RPMI7951 (cell line): ENCODE measurements around the gene PLEKHA4. TPM values are rescaled to one million over a fixed set of nuclear protein-coding genes. Genes with fewer than 3 reads are reported as not detected.

Experiments
- DNase-seq: peaks from one replicate; pipeline ENCODE4 v3.0.0-alpha.2; 2012; ENCODE audit warnings: low read depth
- total RNA-seq: library from RNA; depleted of rRNA; stranded (reverse); fragments of >200 nt; shearing (Covaris generic); gene quantifications from 2 replicates; pipeline ENCODE4 v1.2.3, GENCODE V29; 2014

The PLEKHA4 gene
- total RNA-seq, 1 experiment from 2014 or later: 1.8 TPM

DNA sequence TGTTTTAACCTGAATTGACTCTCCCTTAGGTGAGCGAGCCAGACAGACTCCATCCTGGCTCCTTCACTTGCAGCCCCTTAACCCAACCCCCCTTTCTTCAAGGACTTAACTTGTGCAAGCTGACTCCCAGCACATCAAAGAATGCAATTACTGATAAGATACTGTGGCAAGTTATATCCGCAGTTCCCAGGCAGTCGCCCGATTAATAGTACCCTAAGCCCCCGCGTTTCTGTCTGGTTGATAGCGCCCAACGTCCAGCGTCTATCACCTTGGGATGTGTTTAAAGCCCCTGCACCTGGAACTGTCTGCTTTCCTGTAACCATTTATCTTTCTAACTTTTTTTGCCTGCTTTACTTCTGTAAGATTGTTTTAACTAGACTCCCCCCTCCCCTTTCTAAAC is 38.3 kb downstream of the PLEKHA4 start:
- no peak for DNase-seq

DNA sequence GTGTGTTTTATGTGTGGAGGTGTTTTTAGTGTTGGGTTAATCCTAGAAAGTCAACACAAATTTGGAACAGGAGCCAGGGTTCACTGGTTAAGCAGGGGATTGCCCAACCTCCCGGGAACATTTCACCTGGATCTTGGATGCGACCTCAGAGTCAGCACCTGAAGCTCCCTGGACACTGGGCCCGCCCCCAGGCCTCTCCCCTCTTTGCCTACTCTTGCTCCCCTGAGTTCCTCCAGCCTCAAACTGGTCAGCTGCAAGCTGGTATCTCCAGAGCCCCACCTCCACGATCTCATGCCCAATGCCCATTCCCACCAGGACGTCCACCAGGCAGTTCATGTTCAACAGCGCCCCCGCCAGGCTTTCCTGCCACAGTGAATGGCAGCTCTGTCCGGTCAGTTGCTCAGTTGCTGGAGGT is 41.8 kb downstream of the PLEKHA4 start:
- DNase-seq: no peak

- no peak for DNase-seq
Measured at GRCh38 chr19:48822514-48822913, 45.9 kb downstream of the PLEKHA4 start.

GRCh38 chr19:48821633-48822032 is 46.8 kb downstream of the PLEKHA4 start:
- no peak for DNase-seq

DNA sequence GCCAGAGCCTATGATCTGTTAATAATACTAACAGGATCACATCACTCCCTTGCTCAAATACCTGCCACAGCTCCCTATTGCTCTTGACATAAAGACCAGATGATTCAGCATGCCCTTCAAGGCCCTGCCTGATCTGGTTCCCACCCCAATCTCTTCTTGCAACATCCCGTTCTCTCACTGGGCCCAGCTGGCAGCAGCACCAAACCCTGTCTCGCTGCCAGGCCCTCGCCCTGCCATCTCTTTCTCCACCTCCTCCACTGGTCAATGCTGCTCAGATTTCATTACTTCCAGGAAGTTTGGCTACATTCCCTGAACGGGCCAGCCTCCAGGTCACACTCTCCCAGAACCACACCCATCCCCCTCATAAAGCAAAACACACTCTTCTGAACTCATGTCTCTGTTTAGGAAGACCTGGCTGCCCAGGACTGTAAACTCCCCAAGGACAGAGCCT is 49.0 kb downstream of the PLEKHA4 start:
- peak; percentile 90 for DNase-seq

- DNase-seq: no peak
Measured at GRCh38 chr19:48818234-48818820, 50.1 kb downstream of the PLEKHA4 start.

DNA sequence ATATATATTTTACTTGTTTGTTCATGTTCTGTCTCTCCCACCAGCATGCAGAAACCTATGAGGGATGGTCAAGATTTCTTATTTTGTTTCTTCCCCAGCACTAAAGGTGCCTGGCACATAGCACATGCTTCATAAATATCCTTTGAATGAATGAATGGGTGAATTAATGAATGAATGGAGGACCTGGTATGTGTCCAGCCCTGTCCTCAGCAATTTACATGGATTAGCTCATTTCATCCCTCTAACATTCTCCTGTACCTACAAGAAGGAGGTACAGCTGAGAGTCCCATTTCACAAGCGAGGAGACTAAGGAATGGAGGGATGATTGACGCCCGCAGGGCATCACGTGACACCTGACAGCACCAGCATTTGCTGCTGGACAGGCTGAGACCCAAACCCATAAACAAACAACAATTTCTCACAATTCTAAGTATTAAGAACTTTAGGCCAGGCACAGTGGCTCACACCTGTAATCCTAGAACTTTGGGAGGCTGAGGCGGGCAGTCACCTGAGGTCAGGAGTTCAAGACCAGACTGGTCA is 50.8 kb downstream of the PLEKHA4 start:
- no peak for DNase-seq

DNA sequence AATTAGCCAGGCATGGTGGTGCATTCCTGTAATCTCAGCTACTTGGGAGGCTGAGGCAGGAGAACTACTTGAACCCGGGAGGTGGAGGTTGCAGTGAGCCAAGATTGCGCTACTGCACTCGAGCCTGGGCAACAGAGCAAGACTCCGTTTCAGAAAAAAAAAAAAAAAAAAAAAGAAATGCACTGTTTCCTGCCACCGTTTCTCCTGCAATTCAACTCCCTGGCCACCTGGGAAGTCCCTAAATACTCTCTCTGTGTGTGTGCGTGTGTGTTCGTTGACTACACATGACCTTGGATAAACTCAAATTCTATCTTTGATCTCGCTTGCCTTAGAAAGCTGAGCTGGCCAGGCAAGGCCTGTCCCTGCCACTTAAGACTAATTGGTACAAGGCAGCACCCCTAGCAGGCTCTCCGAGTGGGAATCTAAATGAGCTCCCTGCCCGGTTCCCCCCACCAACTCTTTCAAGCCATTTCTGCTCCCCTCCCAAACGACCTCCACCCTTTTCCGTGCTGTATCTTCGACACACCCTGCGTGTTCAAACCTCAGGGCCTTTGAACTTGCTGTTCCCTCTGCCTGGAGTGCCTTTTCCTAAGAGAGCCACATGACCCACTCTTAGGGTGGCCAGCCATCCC is 52.4 kb downstream of the PLEKHA4 start:
- peak; percentile 39 for DNase-seq

- no peak for DNase-seq
Measured at GRCh38 chr19:48814895-48815294, 53.5 kb downstream of the PLEKHA4 start.

GRCh38 chr19:48813123-48813913 is 55.1 kb downstream of the PLEKHA4 start:
- DNase-seq: no peak

- no peak for DNase-seq
Measured at GRCh38 chr19:48812094-48812929, 56.1 kb downstream of the PLEKHA4 start.

DNA sequence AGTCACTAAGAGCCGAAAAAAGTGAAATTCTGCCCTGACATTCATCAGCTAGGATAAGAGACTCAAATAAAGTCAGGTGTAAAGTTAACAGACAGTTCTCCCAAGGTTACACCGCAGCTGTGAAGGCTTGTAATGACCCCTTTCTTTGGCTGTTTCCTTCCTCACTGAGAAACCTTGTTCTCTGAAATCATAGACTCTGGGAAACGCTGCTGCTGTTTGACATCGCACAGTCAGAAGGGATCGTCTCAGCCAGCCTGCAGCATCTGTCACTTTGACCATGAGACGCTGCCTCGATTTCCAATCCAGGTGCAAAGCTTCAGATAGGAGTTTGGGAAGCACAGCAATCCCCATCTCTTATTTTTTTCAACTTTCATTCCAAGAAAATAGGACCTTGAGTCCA is 58.3 kb downstream of the PLEKHA4 start:
- DNase-seq: no peak

DNA sequence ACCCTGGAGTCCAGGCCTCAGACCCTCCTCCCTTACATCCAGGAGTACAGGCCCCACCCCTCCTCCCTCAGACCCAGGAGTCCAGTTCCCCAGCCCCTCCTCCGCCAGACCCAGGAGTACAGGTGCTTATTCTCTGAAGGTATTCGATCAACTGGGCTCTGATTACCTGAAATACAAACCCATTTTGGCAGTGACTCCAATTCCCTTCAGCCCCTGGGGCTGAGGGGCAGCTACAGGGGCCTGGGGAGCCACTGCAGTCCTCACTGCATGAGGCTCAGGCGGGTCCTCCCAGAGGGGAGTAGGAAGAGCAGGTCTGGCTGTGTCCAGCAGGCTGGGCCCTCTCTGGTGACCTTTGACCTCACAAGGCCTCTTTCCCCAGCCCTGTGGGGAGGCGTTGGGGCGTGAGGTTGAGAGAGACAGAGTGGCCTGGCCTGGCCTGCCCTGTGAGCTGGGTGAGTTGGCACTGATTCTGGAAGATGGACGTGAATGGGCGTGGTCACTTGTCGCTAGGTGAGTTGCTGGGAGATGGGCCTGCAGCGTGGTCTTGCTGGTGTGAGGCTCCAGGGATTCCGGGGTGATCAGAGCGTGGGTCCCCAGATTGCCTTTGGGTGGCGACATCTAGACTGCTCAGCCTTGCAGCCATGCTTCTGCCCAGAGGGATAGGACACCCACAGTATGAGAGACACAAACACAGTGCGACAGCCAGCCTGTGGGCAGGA is 60.7 kb downstream of the PLEKHA4 start:
- DNase-seq: no peak

DNA sequence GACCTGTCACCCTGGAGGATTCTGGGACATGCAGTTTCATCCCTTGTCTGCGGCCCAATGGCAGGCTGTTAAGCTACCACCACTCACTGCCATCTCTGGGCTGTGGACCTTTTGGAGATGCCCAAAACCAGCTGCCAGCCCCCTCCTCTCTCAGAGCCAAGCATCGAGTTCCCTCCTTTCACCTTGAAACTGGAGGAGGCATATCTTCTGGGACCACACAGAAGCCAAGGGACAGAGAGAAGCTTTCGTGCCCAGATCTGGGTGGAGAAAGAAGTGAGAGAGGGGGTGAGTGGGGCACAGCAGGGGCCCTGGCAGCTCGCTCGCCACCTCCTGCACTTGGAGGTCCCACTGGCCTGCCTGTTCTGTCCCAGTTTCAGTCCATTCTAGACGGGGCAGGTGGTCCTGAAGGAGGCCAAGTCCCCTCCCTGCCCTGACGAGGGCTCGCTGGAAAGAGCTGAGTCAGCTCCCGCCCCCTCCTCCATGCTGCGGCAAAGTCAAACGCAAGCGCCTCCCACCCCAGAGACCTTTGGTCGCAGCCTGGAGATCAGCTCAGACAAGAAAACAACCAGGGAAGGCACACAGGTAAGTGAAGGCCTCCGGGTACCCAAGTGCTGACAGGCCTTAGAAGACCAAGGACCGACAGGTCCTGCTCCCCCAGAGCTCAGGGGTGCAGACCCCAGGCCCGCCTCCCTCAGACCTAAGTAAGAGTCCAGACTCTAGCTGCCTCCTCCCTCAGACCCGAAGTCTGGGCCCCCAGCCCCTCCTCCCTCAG is 61.4 kb downstream of the PLEKHA4 start:
- peak; percentile 50 for DNase-seq

GRCh38 chr19:48806518-48806817 is 61.9 kb downstream of the PLEKHA4 start:
- DNase-seq: no peak

DNA sequence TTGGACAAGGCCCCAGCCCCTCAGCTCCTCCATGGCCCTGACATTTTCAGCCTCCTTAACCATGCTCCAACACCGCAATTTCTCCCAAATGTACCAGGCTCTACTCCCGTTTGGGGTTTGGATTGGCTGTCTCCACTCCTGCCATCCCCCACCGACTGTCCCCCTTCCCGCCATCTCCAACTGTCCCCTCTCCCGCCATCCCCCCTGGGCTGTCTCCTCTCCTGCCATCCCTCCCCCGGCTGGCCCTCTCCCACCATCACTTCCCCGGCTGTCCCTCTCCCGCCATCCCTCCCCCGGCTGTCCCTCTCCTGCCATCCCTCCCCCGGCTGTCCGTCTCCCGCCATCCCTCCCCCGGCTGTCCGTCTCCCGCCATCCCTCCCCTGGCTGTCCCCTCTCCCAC is 63.0 kb downstream of the PLEKHA4 start:
- DNase-seq: no peak

DNA sequence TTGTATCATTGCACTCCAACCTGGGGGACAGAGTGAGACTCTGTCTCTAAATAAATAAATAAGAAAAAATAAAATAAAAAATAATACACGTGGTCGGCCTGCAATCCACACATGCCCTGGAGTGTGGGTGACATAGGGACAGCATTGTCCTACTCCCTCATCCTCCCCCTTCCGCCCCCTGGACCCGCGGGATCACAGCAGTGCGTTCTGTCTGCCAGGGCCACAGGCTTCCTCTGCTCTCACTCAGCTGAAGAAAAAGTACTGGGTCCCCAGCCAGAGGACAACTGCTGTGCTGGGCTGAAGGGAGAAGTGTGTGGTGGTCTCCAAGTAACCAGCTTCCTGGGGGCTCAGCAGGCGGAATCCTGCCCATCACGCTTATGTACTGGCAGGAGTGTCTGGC is 63.9 kb downstream of the PLEKHA4 start:
- no peak for DNase-seq

GRCh38 chr19:48802623-48803022 is 65.8 kb downstream of the PLEKHA4 start:
- DNase-seq: no peak

GRCh38 chr19:48799358-48800300 is 68.8 kb downstream of the PLEKHA4 start:
- DNase-seq: no peak
